Testis (tissue), 2 donors: Measurements from ENCODE around the gene GPATCH3.

Source experiments
- POLR2A ChIP-seq: fragments of 450-650 bp; IDR thresholded peaks from one replicate; pipeline ENCODE4 v1.6.1; 2017; ENCODE audit warnings: antibody characterized with exemption, mild to moderate bottlenecking, moderate library complexity
- TF ChIP-seq, protein P1 (sequence below), 3 experiments: fragments of 450-650 bp in 2 of 3; fragments of 200-600 bp in 1 of 3; sonication (generic) in 1 of 3; IDR thresholded peaks; one replicate each; pipeline ENCODE4 v1.5.1; 2016 to 2019; ENCODE audit warnings: antibody characterized with exemption in 3 of 3, mild to moderate bottlenecking in 2 of 3, moderate library complexity in 1 of 3

DNA sequence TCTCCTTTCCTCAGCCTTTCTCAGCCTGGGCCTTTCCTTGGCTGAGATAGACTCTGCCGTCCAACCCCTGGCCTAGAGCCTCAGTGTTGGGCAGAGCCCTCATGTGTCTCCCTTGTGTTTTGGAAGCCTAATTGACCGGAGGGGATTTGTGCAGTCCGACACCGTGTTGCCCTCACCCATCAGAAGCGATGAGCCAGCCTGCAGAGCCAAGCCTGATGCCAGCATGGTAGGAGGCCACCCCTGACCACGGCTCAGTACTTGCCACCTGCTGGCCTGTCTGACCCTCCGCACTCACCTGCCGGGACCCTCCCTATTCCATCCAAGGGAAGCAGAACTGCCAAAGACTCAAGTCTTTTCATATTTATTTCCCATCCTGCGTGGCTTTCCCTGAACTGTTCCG is 46.7 kb downstream of the GPATCH3 start:
- TF ChIP-seq, protein P1, sequence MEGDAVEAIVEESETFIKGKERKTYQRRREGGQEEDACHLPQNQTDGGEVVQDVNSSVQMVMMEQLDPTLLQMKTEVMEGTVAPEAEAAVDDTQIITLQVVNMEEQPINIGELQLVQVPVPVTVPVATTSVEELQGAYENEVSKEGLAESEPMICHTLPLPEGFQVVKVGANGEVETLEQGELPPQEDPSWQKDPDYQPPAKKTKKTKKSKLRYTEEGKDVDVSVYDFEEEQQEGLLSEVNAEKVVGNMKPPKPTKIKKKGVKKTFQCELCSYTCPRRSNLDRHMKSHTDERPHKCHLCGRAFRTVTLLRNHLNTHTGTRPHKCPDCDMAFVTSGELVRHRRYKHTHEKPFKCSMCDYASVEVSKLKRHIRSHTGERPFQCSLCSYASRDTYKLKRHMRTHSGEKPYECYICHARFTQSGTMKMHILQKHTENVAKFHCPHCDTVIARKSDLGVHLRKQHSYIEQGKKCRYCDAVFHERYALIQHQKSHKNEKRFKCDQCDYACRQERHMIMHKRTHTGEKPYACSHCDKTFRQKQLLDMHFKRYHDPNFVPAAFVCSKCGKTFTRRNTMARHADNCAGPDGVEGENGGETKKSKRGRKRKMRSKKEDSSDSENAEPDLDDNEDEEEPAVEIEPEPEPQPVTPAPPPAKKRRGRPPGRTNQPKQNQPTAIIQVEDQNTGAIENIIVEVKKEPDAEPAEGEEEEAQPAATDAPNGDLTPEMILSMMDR (IDR thresholded peaks at IDR 0.05): no peak
- no peak for TF ChIP-seq POLR2A
